BLaER1 (cell line): Measurements from ENCODE around the gene BMF.

ENCODE experiments used
- H3K27ac ChIP-seq: shearing (Covaris generic); formaldehyde crosslinking; 2 replicates; pipeline ENCODE4 v1.8.1; 2022
- H3K27me3 ChIP-seq: shearing (Covaris generic); formaldehyde crosslinking; 2 replicates; pipeline ENCODE4 v1.8.1; 2022
- H3K36me3 ChIP-seq: shearing (Covaris generic); formaldehyde crosslinking; 2 replicates; pipeline ENCODE4 v1.8.1; 2022
- H3K4me1 ChIP-seq: shearing (Covaris generic); formaldehyde crosslinking; 2 replicates; pipeline ENCODE4 v1.8.1; 2022
- H3K4me2 ChIP-seq: shearing (Covaris generic); formaldehyde crosslinking; 2 replicates; pipeline ENCODE4 v1.8.1; 2022
- H3K4me3 ChIP-seq: shearing (Covaris generic); formaldehyde crosslinking; 2 replicates; pipeline ENCODE4 v1.8.1; 2022
- H3K9ac ChIP-seq: shearing (Covaris generic); formaldehyde crosslinking; 2 replicates; pipeline ENCODE4 v1.8.1; 2022
- H3K9me3 ChIP-seq: shearing (Covaris generic); formaldehyde crosslinking; 2 replicates; pipeline ENCODE4 v1.8.1; 2022
- H4K20me1 ChIP-seq: shearing (Covaris generic); formaldehyde crosslinking; 2 replicates; pipeline ENCODE4 v1.8.1; 2022
- Cebpa-rat ChIP-seq: shearing (Covaris generic); IDR thresholded peaks from 2 replicates; pipeline ENCODE4 v1.8.1; 2022

Gene BMF

GRCh38 chr15:40069178-40070165 lies 39.2 kb downstream of the BMF start:
- peak overlapping the region; percentile 82 for H3K27ac ChIP-seq
- no peaks in the 10 kb centered on the region for H4K20me1 ChIP-seq
- H3K4me2 ChIP-seq, result peak overlapping the region; percentile 86
- peak overlapping the region; percentile 69 for H3K9ac ChIP-seq
- TF ChIP-seq Cebpa-rat, result no peak
- H3K36me3 ChIP-seq, result no peaks in the 10 kb centered on the region
- 0 out of 2 replicates have a peak overlapping the region, but pooled peaks have one; percentile 27 for H3K4me3 ChIP-seq
- H3K27me3 ChIP-seq, result no peaks in the 10 kb centered on the region
- no peaks in the 10 kb centered on the region for H3K9me3 ChIP-seq
- H3K4me1 ChIP-seq, result peaks cover 82% of the 10 kb centered on the region

DNA sequence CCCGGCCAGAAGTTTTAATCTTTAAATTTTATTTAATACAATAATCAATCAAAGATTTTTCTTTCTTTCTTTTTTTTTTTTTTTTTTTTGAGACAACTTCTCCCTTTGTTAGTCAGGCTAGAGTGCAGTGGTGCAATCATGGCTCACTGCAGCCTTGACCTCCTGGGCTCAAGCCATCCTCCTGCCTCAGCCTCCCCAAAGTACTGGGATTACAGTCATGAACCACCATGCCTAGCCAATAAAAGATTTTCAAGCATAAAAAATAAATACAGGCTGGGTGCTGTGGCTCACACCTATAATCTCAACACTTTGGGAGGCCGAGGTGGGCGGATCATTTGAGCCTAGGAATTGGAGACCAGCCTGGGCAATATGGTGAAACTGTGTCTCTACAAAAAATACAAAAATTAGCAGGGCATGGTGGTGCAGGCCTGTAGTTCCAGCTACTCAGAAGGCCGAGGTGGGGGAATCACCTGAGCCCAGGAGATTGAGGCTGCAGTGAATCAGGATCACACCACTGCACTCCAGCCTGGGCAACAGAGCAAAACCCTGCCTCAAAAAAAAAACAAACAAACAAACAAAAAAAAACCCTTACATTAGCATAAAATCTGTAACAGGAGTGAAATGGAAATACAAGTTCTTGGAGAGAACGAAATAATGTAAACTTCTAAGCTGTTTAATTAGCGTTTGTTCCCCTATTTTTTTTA lies 40.6 kb downstream of the BMF start:
- TF ChIP-seq Cebpa-rat, result no peak
- Histone ChIP-seq H3K9me3 (no peaks in the 10 kb centered on the region), H3K27ac (0 out of 2 replicates have a peak overlapping the region, but pooled peaks have one; percentile 8), H3K36me3 (no peaks in the 10 kb centered on the region), H3K4me2 (peak overlapping the region; percentile 86), H3K27me3 (no peaks in the 10 kb centered on the region), H3K4me3 (no peak overlapping the region), H3K9ac (no peak overlapping the region), H3K4me1 (peaks cover 84% of the 10 kb centered on the region), H4K20me1 (no peaks in the 10 kb centered on the region)

DNA sequence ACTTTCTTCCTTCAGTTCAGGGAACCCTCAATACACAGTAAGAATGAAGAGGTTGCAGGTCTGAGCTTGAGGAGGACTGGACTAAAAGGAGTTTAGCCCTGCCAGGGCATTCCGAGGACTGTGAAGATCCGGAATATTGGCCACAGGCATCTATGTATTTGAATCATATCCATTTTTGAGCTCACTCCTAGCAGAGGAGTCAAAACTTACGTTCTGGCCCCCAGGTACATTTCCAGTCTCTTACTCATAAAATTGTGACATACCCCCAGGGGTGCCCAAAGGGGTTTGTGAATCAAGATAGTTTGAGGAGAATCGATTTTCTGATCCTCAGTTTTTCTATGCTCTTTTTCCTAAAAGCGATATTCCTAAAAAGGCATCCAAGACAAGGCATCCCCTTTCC lies 42.1 kb downstream of the BMF start:
- Histone ChIP-seq H3K27ac (no peak overlapping the region), H3K4me1 (peaks cover 70% of the 10 kb centered on the region)

DNA sequence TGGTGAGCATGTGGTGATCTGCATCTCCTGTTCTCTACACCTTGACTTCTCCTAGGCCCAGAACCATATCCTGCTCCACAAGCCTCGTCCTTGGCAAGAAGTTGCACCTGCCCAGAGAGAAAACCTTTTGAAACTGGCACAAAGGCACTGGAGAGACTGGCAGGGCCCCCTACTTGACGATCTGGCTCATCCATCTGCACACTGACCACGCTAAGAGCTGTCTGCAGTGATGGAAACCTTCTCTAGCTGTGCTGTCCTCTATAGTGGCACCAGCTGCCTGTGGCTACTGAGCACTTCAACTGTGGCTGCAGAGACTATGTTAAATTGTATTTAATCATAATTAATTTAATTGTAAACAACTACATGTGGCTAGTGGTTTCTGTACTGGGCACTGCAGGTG lies 43.5 kb downstream of the BMF start:
- H3K27me3 ChIP-seq, result no peaks in the 10 kb centered on the region
- no peak overlapping the region for H3K4me3 ChIP-seq
- no peak overlapping the region for H3K9ac ChIP-seq
- peak overlapping the region; percentile 29 for H3K27ac ChIP-seq
- H3K4me1 ChIP-seq, result peaks cover 55% of the 10 kb centered on the region
- H3K4me2 ChIP-seq, result peak overlapping the region; percentile 71
- no peaks in the 10 kb centered on the region for H3K9me3 ChIP-seq
- TF ChIP-seq Cebpa-rat, result no peak
- H3K36me3 ChIP-seq, result no peaks in the 10 kb centered on the region
- no peaks in the 10 kb centered on the region for H4K20me1 ChIP-seq

More for the DNA sequence above, 42.1 kb downstream of the BMF start:
- H3K9ac ChIP-seq, result no peak overlapping the region
- no peak for TF ChIP-seq Cebpa-rat
- no peaks in the 10 kb centered on the region for H3K36me3 ChIP-seq
- H3K4me2 ChIP-seq, result no peak overlapping the region
- no peaks in the 10 kb centered on the region for H3K9me3 ChIP-seq
- H3K27me3 ChIP-seq, result no peaks in the 10 kb centered on the region
- H3K4me3 ChIP-seq, result no peak overlapping the region
- H4K20me1 ChIP-seq, result no peaks in the 10 kb centered on the region

DNA sequence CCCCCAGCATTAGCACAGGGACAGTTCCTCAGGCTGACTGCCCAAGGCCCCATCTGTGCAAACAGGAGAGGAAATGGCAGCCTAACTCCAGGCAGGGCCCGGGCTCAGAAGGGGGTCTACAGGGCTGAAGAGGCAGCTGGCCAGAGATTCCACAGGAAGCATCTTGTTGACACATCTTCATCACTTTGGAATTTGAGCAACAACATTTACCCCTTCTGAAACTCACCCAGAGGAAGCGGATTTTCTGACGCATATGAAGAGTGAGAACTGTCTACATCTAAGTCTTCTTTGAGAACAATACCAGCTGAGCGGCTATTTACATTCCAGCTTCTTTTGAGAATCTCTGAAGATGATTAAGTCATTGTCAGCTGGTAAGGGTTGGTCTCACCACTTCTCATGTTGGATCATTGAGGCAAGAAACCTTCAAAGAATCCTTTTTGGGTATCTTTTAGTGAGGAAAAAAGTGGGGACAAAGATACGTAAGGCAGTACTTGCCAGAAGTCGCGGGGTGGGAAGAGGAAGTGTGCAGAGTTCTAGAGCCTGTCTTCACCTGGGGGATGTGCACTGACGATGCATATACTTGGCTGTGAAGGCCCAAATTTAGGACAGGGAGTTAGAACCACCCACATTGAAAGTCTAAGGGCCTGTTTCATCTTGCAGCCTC lies 44.3 kb downstream of the BMF start:
- Histone ChIP-seq H3K4me1 (peaks cover 53% of the 10 kb centered on the region), H3K9me3 (no peaks in the 10 kb centered on the region), H3K9ac (no peak overlapping the region), H3K36me3 (no peaks in the 10 kb centered on the region), H4K20me1 (no peaks in the 10 kb centered on the region), H3K4me3 (no peak overlapping the region), H3K27ac (peak overlapping the region; percentile 63), H3K4me2 (peak overlapping the region; percentile 71), H3K27me3 (no peaks in the 10 kb centered on the region)
- TF ChIP-seq Cebpa-rat, result no peak

- H4K20me1 ChIP-seq, result no peaks in the 10 kb centered on the region
- no peaks in the 10 kb centered on the region for H3K27me3 ChIP-seq
- H3K27ac ChIP-seq, result peak overlapping the region; percentile 63
- H3K9ac ChIP-seq, result no peak overlapping the region
- H3K9me3 ChIP-seq, result no peaks in the 10 kb centered on the region
- peaks cover 53% of the 10 kb centered on the region for H3K4me1 ChIP-seq
- TF ChIP-seq Cebpa-rat, result no peak
- peak overlapping the region; percentile 71 for H3K4me2 ChIP-seq
- no peaks in the 10 kb centered on the region for H3K36me3 ChIP-seq
- H3K4me3 ChIP-seq, result no peak overlapping the region
Observed at GRCh38 chr15:40063563-40064011, 45.1 kb downstream of the BMF start.

DNA sequence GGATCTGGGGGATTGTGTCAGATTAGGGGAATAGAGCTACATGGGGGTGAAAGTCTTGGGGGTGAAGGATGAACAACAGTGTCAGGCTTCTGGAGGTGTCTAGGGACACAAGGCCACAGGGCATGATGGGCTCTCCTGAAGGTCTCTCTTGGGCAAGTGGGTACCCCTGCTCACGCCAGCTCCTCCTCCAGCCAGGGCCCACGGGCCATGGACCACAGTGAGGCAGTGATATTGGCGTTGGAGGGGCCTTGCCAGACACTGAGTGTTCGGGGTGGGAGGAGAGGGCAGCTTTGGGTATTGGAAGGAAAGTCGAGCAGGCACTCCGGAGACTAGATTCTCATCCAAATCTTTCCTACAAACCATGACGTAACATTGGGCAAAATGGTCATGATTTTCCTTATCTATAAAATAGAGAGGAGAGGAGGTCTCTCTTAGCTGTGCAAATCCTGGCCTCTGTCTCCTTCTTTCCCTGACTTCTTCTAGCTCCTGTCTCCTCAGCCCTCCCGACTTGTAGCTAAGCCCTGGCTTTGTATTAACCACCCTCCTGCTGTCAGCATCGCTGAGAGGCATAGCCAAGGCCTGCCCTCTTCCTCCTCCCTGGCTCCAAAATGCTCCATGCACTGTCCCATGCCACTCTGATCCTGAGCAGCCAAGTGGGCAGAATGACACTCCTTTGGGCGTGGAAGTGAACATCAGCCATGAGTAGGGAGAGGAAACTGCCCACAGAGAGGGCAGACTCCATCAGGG lies 45.7 kb downstream of the BMF start:
- no peak overlapping the region for H3K9ac ChIP-seq
- peaks cover 53% of the 10 kb centered on the region for H3K4me1 ChIP-seq
- TF ChIP-seq Cebpa-rat, result no peak
- H3K27ac ChIP-seq, result peak overlapping the region; percentile 63
- H3K27me3 ChIP-seq, result no peaks in the 10 kb centered on the region
- H4K20me1 ChIP-seq, result no peaks in the 10 kb centered on the region
- no peaks in the 10 kb centered on the region for H3K9me3 ChIP-seq
- H3K4me3 ChIP-seq, result no peak overlapping the region
- H3K4me2 ChIP-seq, result peak overlapping the region; percentile 71
- no peaks in the 10 kb centered on the region for H3K36me3 ChIP-seq

DNA sequence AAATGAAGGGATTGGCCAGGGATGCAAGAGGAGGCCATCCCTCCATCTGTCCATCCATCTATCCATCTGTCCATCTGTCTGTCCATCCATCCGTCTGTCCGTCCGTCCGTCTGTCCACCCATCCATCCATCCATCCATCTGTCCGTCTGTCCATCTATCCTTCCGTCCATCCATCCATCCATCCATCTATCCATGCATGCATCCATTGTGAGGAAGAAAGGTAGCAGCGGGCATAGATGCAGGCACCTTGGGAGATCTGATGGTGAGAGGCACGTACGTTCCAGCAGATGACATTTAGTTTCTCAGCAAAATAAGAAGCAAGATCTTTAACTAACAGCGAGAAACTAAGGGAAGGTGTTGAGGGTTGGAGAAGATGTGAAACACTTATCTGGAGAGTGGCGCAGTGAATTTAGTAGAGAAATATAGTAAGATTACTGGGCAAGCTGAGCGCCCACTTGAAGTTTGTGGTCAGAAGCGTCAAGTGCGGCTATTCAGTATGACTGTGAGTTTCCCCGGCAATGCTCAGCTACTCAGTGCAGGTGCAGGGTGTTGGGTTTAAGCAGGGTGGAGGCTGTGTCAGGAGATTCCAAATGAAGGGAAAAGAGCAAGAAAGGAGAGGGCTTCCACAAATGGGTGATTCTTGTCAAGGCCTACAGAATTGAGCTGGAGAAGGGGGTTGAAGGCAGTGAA lies 47.3 kb downstream of the BMF start:
- Histone ChIP-seq H3K27ac (no peak overlapping the region), H3K9me3 (no peaks in the 10 kb centered on the region), H3K4me2 (no peak overlapping the region), H3K27me3 (no peaks in the 10 kb centered on the region), H4K20me1 (no peaks in the 10 kb centered on the region), H3K36me3 (no peaks in the 10 kb centered on the region), H3K4me1 (peaks cover 62% of the 10 kb centered on the region), H3K4me3 (no peak overlapping the region), H3K9ac (no peak overlapping the region)
- no peak for TF ChIP-seq Cebpa-rat
